IPS DF 4.7 (cell line): Measurements from ENCODE around the gene TRIM17.

Experiments used
- DNase-seq: peaks from one replicate; pipeline ENCODE4 v3.0.0-alpha.2; 2013; ENCODE audit warnings: low spot score; ENCODE audit errors: extremely low read depth

The TRIM17 gene

DNA sequence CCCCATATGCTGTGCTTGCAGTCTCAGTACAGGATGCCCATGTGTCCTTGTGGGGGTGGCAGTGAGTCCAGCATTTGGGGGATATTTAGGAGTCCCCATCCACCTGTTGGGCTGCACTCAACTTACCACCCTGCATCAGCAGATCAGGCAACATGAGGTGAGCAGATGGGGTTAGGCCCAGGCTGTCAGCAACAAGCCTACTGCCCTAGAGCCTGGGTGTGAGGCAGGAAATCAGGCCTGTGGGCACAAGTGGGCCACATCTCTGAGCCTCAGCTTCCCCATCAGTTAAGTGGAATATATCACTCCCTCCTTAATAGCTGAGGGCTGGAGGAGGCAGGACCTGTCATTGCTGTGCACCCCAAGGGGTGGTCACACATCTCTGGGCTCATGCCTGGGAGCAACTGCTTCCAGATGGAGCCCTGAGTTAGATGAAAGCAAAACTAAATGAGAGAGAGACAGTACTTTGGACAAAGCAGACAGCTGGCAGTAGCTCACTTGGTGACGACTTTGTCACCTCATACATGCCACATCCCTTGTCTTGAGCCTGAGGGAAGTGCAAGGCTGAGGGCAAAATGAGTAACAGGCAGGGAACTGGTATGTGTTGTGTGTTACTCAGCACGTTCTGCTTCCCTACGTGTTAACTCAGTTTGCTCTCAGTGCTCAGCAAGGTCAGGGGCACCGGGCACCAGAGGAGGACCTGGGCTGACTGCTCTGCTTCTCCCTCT, 58.5 kb downstream of the TRIM17 start:
- DNase-seq: no peak
